ENCODE data around the gene CHCHD1. TPM values are rescaled to one million over a fixed set of nuclear protein-coding genes. Genes with fewer than 3 reads are reported as not detected.

CHCHD1 gene
- total RNA-seq, 1 donor from 2014 or later = 31.9 TPM

Other genes with a start within 250 kb of the CHCHD1 start
- 2.5 and 3.3 TPM in 2 replicates for gene USP54, start 190.7 kb upstream of the CHCHD1 start, total RNA-seq
- not detected in 2 replicates for gene MYOZ1, start 140.6 kb upstream of the CHCHD1 start, total RNA-seq
- gene SYNPO2L, start 126.0 kb upstream of the CHCHD1 start, total RNA-seq = 0.09 TPM in 1 of 2 replicates, not detected in the other
- 12.1 and 12.2 TPM in 2 replicates for gene AGAP5, start 83.9 kb upstream of the CHCHD1 start, total RNA-seq
- gene SEC24C, start 37.7 kb upstream of the CHCHD1 start, total RNA-seq = 116 and 119 TPM in 2 replicates
- gene ZSWIM8, start 3.6 kb downstream of the CHCHD1 start, total RNA-seq = 57.9 and 60.6 TPM in 2 replicates
- 51.1 and 54.1 TPM in 2 replicates for gene NDST2, start 29.6 kb downstream of the CHCHD1 start, total RNA-seq
- gene CAMK2G, start 92.5 kb downstream of the CHCHD1 start, total RNA-seq = 52.3 and 52.5 TPM in 2 replicates
- gene PLAU, start 129.1 kb downstream of the CHCHD1 start, total RNA-seq = 4.5 and 4.8 TPM in 2 replicates
- gene VCL, start 216.1 kb downstream of the CHCHD1 start, total RNA-seq = 60.4 and 64.1 TPM in 2 replicates